ENCODE data around the gene CWC15.

DNA sequence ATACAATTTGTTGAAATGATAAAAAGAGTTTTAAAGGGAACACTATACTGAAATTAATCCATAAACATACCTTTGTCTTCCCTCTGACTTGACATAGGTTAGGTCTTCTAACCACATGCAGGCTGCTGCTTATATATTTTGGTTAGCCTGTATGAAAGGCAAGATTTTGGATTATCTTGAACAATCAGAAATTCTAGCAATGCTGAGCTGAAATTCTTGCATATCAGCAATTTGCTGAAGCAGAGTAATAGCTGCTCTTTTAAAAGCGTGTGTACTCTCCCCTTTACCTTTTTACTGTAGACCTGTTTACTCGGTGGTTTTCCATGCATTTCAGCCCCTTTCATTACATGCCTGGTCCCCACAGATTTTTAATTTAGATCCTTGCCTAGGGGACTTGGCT lies 34.0 kb downstream of the CWC15 start:
- TF ChIP-seq, protein P1, sequence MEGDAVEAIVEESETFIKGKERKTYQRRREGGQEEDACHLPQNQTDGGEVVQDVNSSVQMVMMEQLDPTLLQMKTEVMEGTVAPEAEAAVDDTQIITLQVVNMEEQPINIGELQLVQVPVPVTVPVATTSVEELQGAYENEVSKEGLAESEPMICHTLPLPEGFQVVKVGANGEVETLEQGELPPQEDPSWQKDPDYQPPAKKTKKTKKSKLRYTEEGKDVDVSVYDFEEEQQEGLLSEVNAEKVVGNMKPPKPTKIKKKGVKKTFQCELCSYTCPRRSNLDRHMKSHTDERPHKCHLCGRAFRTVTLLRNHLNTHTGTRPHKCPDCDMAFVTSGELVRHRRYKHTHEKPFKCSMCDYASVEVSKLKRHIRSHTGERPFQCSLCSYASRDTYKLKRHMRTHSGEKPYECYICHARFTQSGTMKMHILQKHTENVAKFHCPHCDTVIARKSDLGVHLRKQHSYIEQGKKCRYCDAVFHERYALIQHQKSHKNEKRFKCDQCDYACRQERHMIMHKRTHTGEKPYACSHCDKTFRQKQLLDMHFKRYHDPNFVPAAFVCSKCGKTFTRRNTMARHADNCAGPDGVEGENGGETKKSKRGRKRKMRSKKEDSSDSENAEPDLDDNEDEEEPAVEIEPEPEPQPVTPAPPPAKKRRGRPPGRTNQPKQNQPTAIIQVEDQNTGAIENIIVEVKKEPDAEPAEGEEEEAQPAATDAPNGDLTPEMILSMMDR (IDR thresholded peaks at IDR 0.05) = no peak
- no peak for TF ChIP-seq EZH2 (IDR thresholded peaks at IDR 0.05; ENCODE audit: borderline replicate concordance, insufficient read depth, low read depth, low read length, poor library complexity, severe bottlenecking)
